Measurements from ENCODE around the gene PEAK3. TPM values are rescaled to one million over a fixed set of nuclear protein-coding genes. Genes with fewer than 3 reads are reported as not detected.

PEAK3 gene
- under 1 TPM; 0.66 to 0.78 TPM for total RNA-seq

DNA sequence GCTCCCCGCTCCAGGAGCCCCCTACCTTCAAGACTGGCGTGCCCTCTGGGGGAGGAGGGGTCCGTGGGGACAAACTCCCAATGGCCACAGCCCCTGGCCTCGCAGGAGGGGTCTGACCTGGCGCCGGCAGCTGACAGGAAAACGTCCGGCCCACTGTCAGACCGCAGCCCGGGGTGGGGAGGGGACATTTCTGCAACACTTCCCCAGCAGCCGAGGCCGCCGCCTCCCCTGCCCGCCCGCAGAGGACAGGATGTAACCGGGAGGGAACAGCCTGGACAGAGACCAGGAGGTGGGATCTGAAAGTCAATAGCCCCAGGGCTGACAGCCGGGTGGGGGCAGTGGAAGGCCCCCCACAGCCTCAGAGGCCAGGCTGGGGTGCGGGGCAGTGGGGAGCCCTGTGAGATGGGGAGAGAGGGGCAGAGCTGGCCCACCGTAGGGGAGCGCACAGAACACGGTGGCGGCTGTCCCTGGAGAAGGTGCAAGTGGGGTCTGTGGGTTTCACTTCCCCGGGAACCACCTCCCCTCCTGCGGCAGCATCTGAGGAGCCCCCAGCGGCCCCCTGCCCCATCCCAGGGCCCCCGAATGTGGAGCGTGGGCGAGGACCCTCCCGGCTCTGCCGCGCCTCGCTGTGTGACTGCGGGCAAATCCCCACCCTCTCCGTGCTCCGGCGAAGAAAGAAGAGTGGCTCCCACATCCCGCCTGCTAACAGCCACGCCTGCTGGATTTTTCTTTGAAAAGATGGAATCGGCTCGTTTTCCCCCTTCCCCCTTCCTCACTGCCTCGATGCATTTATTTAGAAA is at the start of gene PEAK3:
TSS of gene PEAK3 (minus strand) at position 114 of the 800 bp plus-strand sequence. CDS start 1,244 bp downstream, outside the sequence.
- peak within 1 kb of the TSS in 1 of 4 donors; percentile 59 for H3K27ac ChIP-seq
- H3K36me3 ChIP-seq (replicated peaks in 1 of 2; ENCODE audit: insufficient read depth in 1 of 2, low read depth in 2 of 2) = no peaks in the 10 kb centered on the region
- H3K4me3 ChIP-seq = no peak within 1 kb of the TSS
- 32 to 47% methylated on average over 21 to 40 of the region's 41 CpGs for WGBS, 2 donors
- DNase-seq = peak; percentile 31 to 78 (median 54)
- peaks cover 13% of the 10 kb centered on the region for H3K4me1 ChIP-seq
- TF ChIP-seq POLR2A (IDR thresholded peaks at IDR 0.05) = peak in 1 of 3 donors; percentile 37
- TF ChIP-seq, protein P1, sequence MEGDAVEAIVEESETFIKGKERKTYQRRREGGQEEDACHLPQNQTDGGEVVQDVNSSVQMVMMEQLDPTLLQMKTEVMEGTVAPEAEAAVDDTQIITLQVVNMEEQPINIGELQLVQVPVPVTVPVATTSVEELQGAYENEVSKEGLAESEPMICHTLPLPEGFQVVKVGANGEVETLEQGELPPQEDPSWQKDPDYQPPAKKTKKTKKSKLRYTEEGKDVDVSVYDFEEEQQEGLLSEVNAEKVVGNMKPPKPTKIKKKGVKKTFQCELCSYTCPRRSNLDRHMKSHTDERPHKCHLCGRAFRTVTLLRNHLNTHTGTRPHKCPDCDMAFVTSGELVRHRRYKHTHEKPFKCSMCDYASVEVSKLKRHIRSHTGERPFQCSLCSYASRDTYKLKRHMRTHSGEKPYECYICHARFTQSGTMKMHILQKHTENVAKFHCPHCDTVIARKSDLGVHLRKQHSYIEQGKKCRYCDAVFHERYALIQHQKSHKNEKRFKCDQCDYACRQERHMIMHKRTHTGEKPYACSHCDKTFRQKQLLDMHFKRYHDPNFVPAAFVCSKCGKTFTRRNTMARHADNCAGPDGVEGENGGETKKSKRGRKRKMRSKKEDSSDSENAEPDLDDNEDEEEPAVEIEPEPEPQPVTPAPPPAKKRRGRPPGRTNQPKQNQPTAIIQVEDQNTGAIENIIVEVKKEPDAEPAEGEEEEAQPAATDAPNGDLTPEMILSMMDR (IDR thresholded peaks at IDR 0.05) = no peak
- no peaks in the 10 kb centered on the region for H3K9me3 ChIP-seq
- intact Hi-C loops (cut with DNase I) = no loop called here
- no peaks in the 10 kb centered on the region for H3K27me3 ChIP-seq
- peak; percentile 25 for ATAC-seq

DNA sequence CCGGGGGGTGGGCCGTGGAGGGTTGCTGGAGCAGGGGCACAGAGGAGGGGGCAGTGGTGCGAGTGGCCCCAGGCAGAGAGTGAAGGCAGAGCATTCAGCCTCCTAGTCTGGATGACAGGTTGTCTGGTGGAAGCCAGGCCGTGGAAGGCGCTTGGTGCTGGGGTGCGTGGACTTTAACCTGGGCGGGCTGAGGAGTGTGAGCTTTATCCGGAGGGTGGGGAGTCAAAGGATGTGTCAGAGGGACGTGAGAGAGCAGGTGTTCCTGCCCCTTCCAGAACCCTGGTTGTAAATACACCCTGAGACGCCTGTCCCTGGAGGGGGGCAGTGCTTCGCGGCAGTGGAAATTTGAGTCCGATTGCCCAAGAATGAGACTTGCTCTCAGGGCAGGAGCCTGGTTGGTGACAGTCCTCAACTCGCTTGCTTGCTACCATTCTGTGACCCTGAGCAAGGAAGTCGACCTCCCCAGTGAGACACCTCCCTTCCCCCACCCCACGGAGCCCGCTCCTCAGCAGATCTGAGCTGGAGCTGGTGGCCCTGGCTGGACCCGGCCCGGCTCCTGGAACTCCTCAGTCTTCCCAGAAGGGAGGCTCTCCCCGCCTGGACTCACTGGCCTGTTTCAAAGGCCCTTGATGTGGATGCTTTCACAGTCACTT is 48.8 kb upstream of the PEAK3 start:
- 27% methylated on average over 15 to 20 of the region's 20 CpGs for WGBS, 2 donors
- peak; percentile 26 to 56 (median 29) for TF ChIP-seq POLR2A (IDR thresholded peaks at IDR 0.05)
- TF ChIP-seq, protein P1 (IDR thresholded peaks at IDR 0.05) = no peak
- intact Hi-C loops (cut with DNase I) = no loop called here
- no peaks in the 10 kb centered on the region for H3K27me3 ChIP-seq
- no peak overlapping the region for H3K4me3 ChIP-seq
- DNase-seq (peak; percentile 53 to 79 (median 78)), ATAC-seq (peak; percentile 28)
- peaks cover 67% of the 10 kb centered on the region for H3K4me1 ChIP-seq
- no peaks in the 10 kb centered on the region for H3K36me3 ChIP-seq (replicated peaks in 1 of 2; ENCODE audit: insufficient read depth in 1 of 2, low read depth in 2 of 2)
- peak overlapping the region; percentile 58 to 80 (median 68) for H3K27ac ChIP-seq
- no peaks in the 10 kb centered on the region for H3K9me3 ChIP-seq

- H3K27ac ChIP-seq = peak overlapping the region; percentile 58 to 80 (median 68)
- intact Hi-C loops (cut with DNase I) = no loop called here
- WGBS, 2 donors = 37 to 60% methylated on average over 8 to 10 of the region's 10 CpGs
These were observed 48.3 kb upstream of the PEAK3 start for GRCh38 chr19:2330255-2330631.

DNA sequence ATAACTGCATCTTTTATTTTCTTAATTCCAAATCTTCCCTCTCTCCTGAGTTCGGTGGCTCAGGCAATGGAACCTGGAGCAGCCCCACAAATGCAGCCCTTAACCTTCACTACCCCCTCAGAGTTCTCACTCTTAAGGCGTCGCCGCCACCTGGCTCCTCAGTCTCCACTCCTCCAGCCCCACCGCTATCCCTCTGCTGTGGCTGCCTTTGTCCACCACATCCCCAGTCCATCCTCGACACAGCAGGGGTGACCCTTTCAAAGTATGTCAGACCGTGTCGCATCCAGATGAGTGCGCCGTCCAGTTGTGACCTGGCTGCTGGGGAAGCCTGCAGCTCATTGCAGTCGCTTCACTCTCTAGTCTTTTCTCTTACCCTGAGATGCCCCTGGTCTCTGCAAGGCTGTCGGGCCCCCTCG is 47.5 kb upstream of the PEAK3 start:
- Histone ChIP-seq H3K4me1 (peaks cover 67% of the 10 kb centered on the region), H3K36me3 (replicated peaks in 1 of 2; ENCODE audit: insufficient read depth in 1 of 2, low read depth in 2 of 2) (no peaks in the 10 kb centered on the region), H3K27me3 (no peaks in the 10 kb centered on the region), H3K27ac (peak overlapping the region in 3 of 4 donors; percentile 70 to 80 (median 75)), H3K4me3 (no peak overlapping the region), H3K9me3 (no peaks in the 10 kb centered on the region)
- TF ChIP-seq, protein P1 (IDR thresholded peaks at IDR 0.05) = no peak
- TF ChIP-seq POLR2A (IDR thresholded peaks at IDR 0.05) = no peak
- intact Hi-C loops (cut with DNase I) = no loop called here
- 54 to 66% methylated on average over 13 of the region's 13 CpGs for WGBS, 2 donors
- no peak for DNase-seq
- ATAC-seq = no peak

More at GRCh38 chr19:2330255-2330631, 48.3 kb upstream of the PEAK3 start:
- H3K4me1 ChIP-seq = peaks cover 67% of the 10 kb centered on the region
- no peaks in the 10 kb centered on the region for H3K9me3 ChIP-seq
- DNase-seq (no peak), ATAC-seq (no peak)
- H3K36me3 ChIP-seq (replicated peaks in 1 of 2; ENCODE audit: insufficient read depth in 1 of 2, low read depth in 2 of 2) = no peaks in the 10 kb centered on the region
- no peak overlapping the region for H3K4me3 ChIP-seq
- H3K27me3 ChIP-seq = no peaks in the 10 kb centered on the region
- TF ChIP-seq POLR2A (IDR thresholded peaks at IDR 0.05) = no peak
- TF ChIP-seq, protein P1 (IDR thresholded peaks at IDR 0.05) = no peak
